ENCODE data around the gene NIPAL1. TPM values are rescaled to one million over a fixed set of nuclear protein-coding genes. Genes with fewer than 3 reads are reported as not detected.

The NIPAL1 gene
- total RNA-seq, 1 donor from 2014 or later, result 8.1 TPM

GRCh38 chr4:48067536-48067935 lies 51.0 kb downstream of the NIPAL1 start:
- intact Hi-C loops (cut with DNase I), result no loop called here
- DNase-seq (ENCODE audit: extremely low spot score in 2 of 2), result no peak
- H3K36me3 ChIP-seq, result no peaks in the 10 kb centered on the region
- TF ChIP-seq CTCF (IDR thresholded peaks at IDR 0.05), result no peak
- no peak for TF ChIP-seq POLR2AphosphoS5 (IDR thresholded peaks at IDR 0.05; ENCODE audit: insufficient read depth in 1 of 2, low read depth in 1 of 2)
- no peak for TF ChIP-seq POLR2A (IDR thresholded peaks at IDR 0.05)
- no peaks in the 10 kb centered on the region for H3K27me3 ChIP-seq
- H3K4me1 ChIP-seq, result no peaks in the 10 kb centered on the region
- no peaks in the 10 kb centered on the region for H3K9me3 ChIP-seq
- H3K4me3 ChIP-seq, result no peak overlapping the region
- no peak overlapping the region for H3K27ac ChIP-seq

GRCh38 chr4:48068182-48068581 lies 51.6 kb downstream of the NIPAL1 start:
- no peaks in the 10 kb centered on the region for H3K9me3 ChIP-seq

GRCh38 chr4:48069026-48069425 lies 52.5 kb downstream of the NIPAL1 start:
- Histone ChIP-seq H3K9me3 (no peaks in the 10 kb centered on the region), H3K4me3 (no peak overlapping the region), H3K4me1 (no peaks in the 10 kb centered on the region), H3K36me3 (no peaks in the 10 kb centered on the region), H3K27me3 (no peaks in the 10 kb centered on the region), H3K27ac (no peak overlapping the region)
- intact Hi-C loops (cut with DNase I), result no loop called here
- DNase-seq (ENCODE audit: extremely low spot score in 2 of 2), result no peak
- TF ChIP-seq POLR2A (IDR thresholded peaks at IDR 0.05) (no peak), POLR2AphosphoS5 (IDR thresholded peaks at IDR 0.05; ENCODE audit: insufficient read depth in 1 of 2, low read depth in 1 of 2) (no peak), CTCF (IDR thresholded peaks at IDR 0.05) (no peak)

More at GRCh38 chr4:48068182-48068581, 51.6 kb downstream of the NIPAL1 start:
- intact Hi-C loops (cut with DNase I), result no loop called here
- Histone ChIP-seq H3K27ac (no peak overlapping the region), H3K4me3 (no peak overlapping the region), H3K27me3 (no peaks in the 10 kb centered on the region), H3K36me3 (no peaks in the 10 kb centered on the region), H3K4me1 (no peaks in the 10 kb centered on the region)
- TF ChIP-seq POLR2A (IDR thresholded peaks at IDR 0.05) (no peak), POLR2AphosphoS5 (IDR thresholded peaks at IDR 0.05; ENCODE audit: insufficient read depth in 1 of 2, low read depth in 1 of 2) (no peak), CTCF (IDR thresholded peaks at IDR 0.05) (no peak)
- no peak for DNase-seq (ENCODE audit: extremely low spot score in 2 of 2)

GRCh38 chr4:48071191-48071590 lies 54.6 kb downstream of the NIPAL1 start:
- Histone ChIP-seq H3K27ac (no peak overlapping the region), H3K27me3 (no peaks in the 10 kb centered on the region), H3K9me3 (no peaks in the 10 kb centered on the region), H3K4me1 (no peaks in the 10 kb centered on the region), H3K4me3 (no peak overlapping the region), H3K36me3 (no peaks in the 10 kb centered on the region)
- TF ChIP-seq POLR2AphosphoS5 (IDR thresholded peaks at IDR 0.05; ENCODE audit: insufficient read depth in 1 of 2, low read depth in 1 of 2) (no peak), POLR2A (IDR thresholded peaks at IDR 0.05) (no peak), CTCF (IDR thresholded peaks at IDR 0.05) (no peak)
- no peak for DNase-seq (ENCODE audit: extremely low spot score in 2 of 2)
- intact Hi-C loops (cut with DNase I), result no loop called here

GRCh38 chr4:48073567-48074103 lies 57.1 kb downstream of the NIPAL1 start:
- Histone ChIP-seq H3K4me3 (no peak overlapping the region), H3K27ac (no peak overlapping the region), H3K36me3 (no peaks in the 10 kb centered on the region), H3K4me1 (no peaks in the 10 kb centered on the region), H3K9me3 (no peaks in the 10 kb centered on the region), H3K27me3 (no peaks in the 10 kb centered on the region)
- no peak for TF ChIP-seq CTCF (IDR thresholded peaks at IDR 0.05)
- no peak for TF ChIP-seq POLR2AphosphoS5 (IDR thresholded peaks at IDR 0.05; ENCODE audit: insufficient read depth in 1 of 2, low read depth in 1 of 2)
- TF ChIP-seq POLR2A (IDR thresholded peaks at IDR 0.05), result no peak
- intact Hi-C loops (cut with DNase I), result no loop called here
- no peak for DNase-seq (ENCODE audit: extremely low spot score in 2 of 2)
